Measurements from ENCODE around the gene SYS1.
"Not testable (repeated sequence)": the region's sequence is repeated elsewhere in the genome, so short reads cannot be mapped to it uniquely, and the experiment has no call there.

DNA sequence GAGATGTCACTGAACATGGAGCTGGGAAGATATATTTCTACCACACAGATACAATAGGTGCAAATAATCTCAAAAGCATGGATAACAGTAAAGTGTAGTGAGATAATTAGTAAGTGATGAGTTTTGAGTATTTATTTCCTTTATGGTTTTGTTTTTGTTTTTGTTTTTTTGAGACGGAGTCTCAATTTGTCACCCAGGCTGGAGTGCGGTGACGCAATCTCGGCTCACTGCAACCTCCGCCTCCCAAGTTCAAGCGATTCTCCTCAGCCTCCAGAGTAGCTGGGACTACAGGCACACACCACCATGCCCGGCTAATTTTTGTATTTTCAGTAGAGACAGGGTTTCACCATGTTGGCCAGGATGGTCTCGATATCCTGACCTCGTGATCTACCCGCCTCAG lies 12.2 kb upstream of the SYS1 start:
- TF ChIP-seq POLR2A (IDR thresholded peaks at IDR 0.05) = not testable (repeated sequence)
- TF ChIP-seq, protein P1, sequence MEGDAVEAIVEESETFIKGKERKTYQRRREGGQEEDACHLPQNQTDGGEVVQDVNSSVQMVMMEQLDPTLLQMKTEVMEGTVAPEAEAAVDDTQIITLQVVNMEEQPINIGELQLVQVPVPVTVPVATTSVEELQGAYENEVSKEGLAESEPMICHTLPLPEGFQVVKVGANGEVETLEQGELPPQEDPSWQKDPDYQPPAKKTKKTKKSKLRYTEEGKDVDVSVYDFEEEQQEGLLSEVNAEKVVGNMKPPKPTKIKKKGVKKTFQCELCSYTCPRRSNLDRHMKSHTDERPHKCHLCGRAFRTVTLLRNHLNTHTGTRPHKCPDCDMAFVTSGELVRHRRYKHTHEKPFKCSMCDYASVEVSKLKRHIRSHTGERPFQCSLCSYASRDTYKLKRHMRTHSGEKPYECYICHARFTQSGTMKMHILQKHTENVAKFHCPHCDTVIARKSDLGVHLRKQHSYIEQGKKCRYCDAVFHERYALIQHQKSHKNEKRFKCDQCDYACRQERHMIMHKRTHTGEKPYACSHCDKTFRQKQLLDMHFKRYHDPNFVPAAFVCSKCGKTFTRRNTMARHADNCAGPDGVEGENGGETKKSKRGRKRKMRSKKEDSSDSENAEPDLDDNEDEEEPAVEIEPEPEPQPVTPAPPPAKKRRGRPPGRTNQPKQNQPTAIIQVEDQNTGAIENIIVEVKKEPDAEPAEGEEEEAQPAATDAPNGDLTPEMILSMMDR (IDR thresholded peaks at IDR 0.05) = not testable (repeated sequence)

Data from adrenal gland (tissue), 5 donors.